Thoracic aorta (tissue), 2 donors: ENCODE results near the gene MB. TPM values are rescaled to one million over a fixed set of nuclear protein-coding genes. Genes with fewer than 3 reads are reported as not detected.

ENCODE experiments used
- ATAC-seq: fragments of 150-250 bp; one replicate; pipeline ENCODE4 v1.8.0; 2017; ENCODE audit warnings: low read depth; ENCODE audit not compliant: insufficient number of reproducible peaks, low FRiP score
- DNase-seq: peaks from one replicate; pipeline ENCODE4 v3.0.0-alpha.2; 2020; ENCODE audit warnings: low spot score
- H3K27ac ChIP-seq, 2 donors: fragments of 200-600 bp; sonication (generic); 1 replicate in 1 of 2; 2 replicates in 1 of 2; pipeline ENCODE4 v1.5.1; 2016; ENCODE audit warnings: mild to moderate bottlenecking in 2 of 2, moderate library complexity in 2 of 2
- H3K27me3 ChIP-seq: fragments of 200-600 bp; sonication (generic); replicated peaks from 2 replicates; pipeline ENCODE4 v1.6.0; 2016; ENCODE audit warnings: mild to moderate bottlenecking; ENCODE audit not compliant: insufficient read depth
- H3K36me3 ChIP-seq: fragments of 200-600 bp; sonication (generic); one replicate; pipeline ENCODE4 v1.5.1; 2016
- H3K4me1 ChIP-seq, 2 donors: fragments of 200-600 bp; sonication (generic); 1 replicate in 1 of 2; 2 replicates in 1 of 2; pipeline versions ENCODE4 v1.5.1 to v1.6.0; 2016; ENCODE audit warnings: low read depth in 2 of 2, mild to moderate bottlenecking in 1 of 2; ENCODE audit not compliant: control insufficient read depth in 1 of 2
- H3K4me3 ChIP-seq: fragments of 200-600 bp; sonication (generic); 2 replicates; pipeline ENCODE4 v1.5.1; 2016; ENCODE audit warnings: mild to moderate bottlenecking
- H3K9me3 ChIP-seq: fragments of 200-600 bp; sonication (generic); 2 replicates; pipeline ENCODE4 v1.5.1; 2016
- total RNA-seq, 2 donors: library from RNA; depleted of rRNA; stranded (reverse); fragments of >200 nt; gene quantifications; one replicate each; pipeline versions ENCODE4 v1.1.0 to v1.2.3, GENCODE V29; 2016
- TF ChIP-seq, protein P1 (sequence below): fragments of 200-600 bp; sonication (generic); IDR thresholded peaks from one replicate; pipeline ENCODE4 v1.5.1; 2019; ENCODE audit warnings: antibody characterized with exemption

Gene MB
- total RNA-seq, 2 donors from 2014 or later = not detected

DNA sequence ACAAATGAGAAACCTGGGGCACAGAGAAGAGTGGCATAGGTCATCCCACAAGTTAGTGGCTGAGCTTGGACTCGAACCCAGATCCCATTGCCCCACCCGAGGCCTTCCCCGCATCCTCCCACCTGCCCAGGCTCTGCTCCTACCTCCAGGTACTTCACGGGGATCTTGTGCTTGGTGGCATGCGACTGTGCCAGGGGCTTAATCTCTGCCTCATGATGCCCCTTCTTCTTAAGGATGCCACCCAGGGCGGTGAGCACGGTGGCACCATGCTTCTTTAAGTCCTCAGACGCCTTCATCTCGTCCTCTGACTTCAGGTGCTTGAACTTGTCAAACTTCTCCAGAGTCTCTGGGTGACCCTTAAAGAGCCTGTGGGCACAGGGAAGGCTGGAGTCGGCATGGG lies 6.4 kb downstream of the MB start:
- Histone ChIP-seq H3K9me3 (no peaks in the 10 kb centered on the region), H3K27me3 (no peaks in the 10 kb centered on the region), H3K27ac (no peak overlapping the region), H3K4me3 (no peak overlapping the region), H3K4me1 (peaks cover 9% of the 10 kb centered on the region in 2 donors), H3K36me3 (no peaks in the 10 kb centered on the region)
- ATAC-seq (no peak), DNase-seq (no peak)
- TF ChIP-seq, protein P1, sequence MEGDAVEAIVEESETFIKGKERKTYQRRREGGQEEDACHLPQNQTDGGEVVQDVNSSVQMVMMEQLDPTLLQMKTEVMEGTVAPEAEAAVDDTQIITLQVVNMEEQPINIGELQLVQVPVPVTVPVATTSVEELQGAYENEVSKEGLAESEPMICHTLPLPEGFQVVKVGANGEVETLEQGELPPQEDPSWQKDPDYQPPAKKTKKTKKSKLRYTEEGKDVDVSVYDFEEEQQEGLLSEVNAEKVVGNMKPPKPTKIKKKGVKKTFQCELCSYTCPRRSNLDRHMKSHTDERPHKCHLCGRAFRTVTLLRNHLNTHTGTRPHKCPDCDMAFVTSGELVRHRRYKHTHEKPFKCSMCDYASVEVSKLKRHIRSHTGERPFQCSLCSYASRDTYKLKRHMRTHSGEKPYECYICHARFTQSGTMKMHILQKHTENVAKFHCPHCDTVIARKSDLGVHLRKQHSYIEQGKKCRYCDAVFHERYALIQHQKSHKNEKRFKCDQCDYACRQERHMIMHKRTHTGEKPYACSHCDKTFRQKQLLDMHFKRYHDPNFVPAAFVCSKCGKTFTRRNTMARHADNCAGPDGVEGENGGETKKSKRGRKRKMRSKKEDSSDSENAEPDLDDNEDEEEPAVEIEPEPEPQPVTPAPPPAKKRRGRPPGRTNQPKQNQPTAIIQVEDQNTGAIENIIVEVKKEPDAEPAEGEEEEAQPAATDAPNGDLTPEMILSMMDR = no peak

DNA sequence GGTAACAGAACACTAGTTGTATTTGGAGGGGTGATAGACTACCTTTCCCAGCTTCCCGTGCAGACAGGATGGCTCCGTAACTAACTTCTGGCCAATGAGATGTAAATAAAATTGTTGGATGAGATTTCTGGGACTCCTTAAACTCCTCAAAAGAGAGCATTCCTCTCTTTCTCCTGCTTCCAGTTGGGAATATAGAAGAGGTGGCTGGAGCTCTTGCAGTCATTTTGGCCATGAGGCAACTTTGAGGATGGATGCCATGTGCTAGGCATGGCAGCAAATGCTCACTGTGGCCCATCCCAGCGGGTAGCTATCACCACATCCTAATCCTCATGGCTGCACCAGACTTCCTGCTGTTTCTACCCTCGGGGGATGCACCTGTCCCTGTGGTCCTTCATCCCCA lies 7.4 kb downstream of the MB start:
- DNase-seq (no peak), ATAC-seq (no peak)
- no peaks in the 10 kb centered on the region for H3K9me3 ChIP-seq
- H3K36me3 ChIP-seq = no peaks in the 10 kb centered on the region
- H3K27me3 ChIP-seq = no peaks in the 10 kb centered on the region
- TF ChIP-seq, protein P1 = no peak
- H3K27ac ChIP-seq = no peak overlapping the region
- no peak overlapping the region for H3K4me3 ChIP-seq
- peaks cover 11 to 12% of the 10 kb centered on the region in 2 donors for H3K4me1 ChIP-seq

DNA sequence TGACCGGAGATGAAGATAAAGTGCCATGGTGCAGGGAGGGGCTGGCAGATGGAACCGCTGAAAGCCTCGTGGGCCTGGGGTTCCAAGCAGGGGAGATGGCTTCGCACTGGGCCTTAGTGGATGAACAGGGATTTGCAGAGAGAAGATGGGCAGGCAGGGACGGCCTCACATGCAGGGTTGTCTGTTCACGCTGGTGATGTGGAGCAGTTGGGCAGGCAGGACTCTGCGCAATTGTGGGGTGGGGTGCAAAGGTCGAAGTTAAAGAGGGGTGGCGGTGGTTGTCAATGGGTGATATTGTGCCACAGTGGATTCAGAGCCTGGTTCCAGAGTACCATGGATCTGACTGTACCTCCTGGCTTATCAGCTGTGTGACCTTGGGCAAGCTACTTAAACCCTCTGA lies 7.9 kb downstream of the MB start:
- H3K27ac ChIP-seq = no peak overlapping the region
- H3K4me1 ChIP-seq = peaks cover 11 to 12% of the 10 kb centered on the region in 2 donors
- H3K27me3 ChIP-seq = no peaks in the 10 kb centered on the region
- H3K36me3 ChIP-seq = no peaks in the 10 kb centered on the region
- no peak for ATAC-seq
- DNase-seq = no peak
- TF ChIP-seq, protein P1 = no peak
- H3K9me3 ChIP-seq = no peaks in the 10 kb centered on the region
- H3K4me3 ChIP-seq = no peak overlapping the region

DNA sequence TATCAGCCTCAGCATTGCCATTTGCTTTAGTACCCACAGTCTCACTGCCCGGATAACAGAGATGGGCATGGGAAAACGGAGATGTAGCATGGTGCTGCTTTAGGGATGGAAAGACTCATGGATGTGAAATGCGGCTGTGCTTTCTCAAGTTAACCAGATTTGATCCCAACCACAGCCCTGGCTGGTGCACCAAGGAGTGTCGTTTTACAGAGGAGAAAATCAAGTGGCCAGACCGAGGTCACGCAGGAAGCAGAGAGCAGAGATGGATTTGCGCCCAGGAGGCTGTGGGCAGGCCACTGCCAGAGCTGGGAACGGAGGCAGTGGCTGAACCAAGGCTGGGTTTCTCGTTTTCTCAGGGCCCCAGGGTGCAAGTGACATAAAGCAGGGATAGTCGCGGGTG lies 9.0 kb downstream of the MB start:
- ATAC-seq = no peak
- H3K4me1 ChIP-seq = peaks cover 11 to 12% of the 10 kb centered on the region in 2 donors
- no peaks in the 10 kb centered on the region for H3K36me3 ChIP-seq
- H3K27me3 ChIP-seq = no peaks in the 10 kb centered on the region
- no peak overlapping the region for H3K27ac ChIP-seq
- no peaks in the 10 kb centered on the region for H3K9me3 ChIP-seq
- TF ChIP-seq, protein P1 = no peak
- no peak for DNase-seq
- no peak overlapping the region for H3K4me3 ChIP-seq

DNA sequence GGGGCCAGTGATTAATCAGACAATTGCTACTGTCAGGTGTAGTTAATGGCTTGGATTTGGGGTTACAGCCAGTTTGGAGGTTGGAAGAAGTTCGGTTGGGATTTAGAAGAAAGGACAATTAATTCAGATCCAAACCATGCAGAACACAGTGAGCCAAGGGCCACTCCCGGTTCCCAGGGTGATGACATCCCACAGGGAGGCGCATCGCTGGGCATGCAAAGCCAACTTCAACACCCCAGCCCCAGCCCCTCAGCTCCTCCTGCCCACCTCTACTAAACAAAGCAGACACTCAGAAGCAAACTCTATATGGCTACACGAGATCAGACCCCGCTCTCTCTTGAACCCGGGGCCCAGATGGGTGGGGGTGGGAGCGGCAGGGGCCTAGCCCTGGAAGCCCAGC lies 10.2 kb downstream of the MB start:
- peaks cover 11 to 12% of the 10 kb centered on the region in 2 donors for H3K4me1 ChIP-seq
- ATAC-seq = no peak
- TF ChIP-seq, protein P1 = no peak
- no peak for DNase-seq
- H3K4me3 ChIP-seq = no peak overlapping the region
- H3K36me3 ChIP-seq = no peaks in the 10 kb centered on the region
- H3K27me3 ChIP-seq = no peaks in the 10 kb centered on the region
- no peaks in the 10 kb centered on the region for H3K9me3 ChIP-seq
- H3K27ac ChIP-seq = no peak overlapping the region
